OCI-LY7 (cell line): ENCODE data around the gene ING1. TPM values are rescaled to one million over a fixed set of nuclear protein-coding genes. Genes with fewer than 3 reads are reported as not detected.

Experiments
- BruUV-seq: library from RNA; stranded (reverse); fragments of 400-500 nt; replicated peaks from 2 replicates; lab custom pipeline; 2021; lab: Mats Ljungman, UMichigan
- CTCF ChIA-PET: fragments of 300-600 bp; sonication (Branson Sonifier 250); formaldehyde crosslinking; loops from one replicate; lab custom pipeline; 2022; ENCODE audit warnings: antibody characterized with exemption; ENCODE audit not compliant: unreplicated experiment; lab: Charles Lee
- POLR2A ChIA-PET: fragments of 300-600 bp; sonication (Branson Sonifier 250); formaldehyde crosslinking; loops from one replicate; lab custom pipeline; 2022; ENCODE audit warnings: antibody characterized with exemption; lab: Charles Lee
- DNase-seq: peaks from one replicate; pipeline ENCODE4 v3.0.0-alpha.2; 2015; ENCODE audit warnings: low spot score
- H2AFZ ChIP-seq: fragments of 200-600 bp; sonication (generic), shearing (Covaris generic); 2 replicates; pipeline ENCODE4 v1.6.1; 2014; ENCODE audit warnings: mild to moderate bottlenecking, antibody characterized with exemption, low read length, moderate library complexity
- H3K27ac ChIP-seq: fragments of 200-600 bp; sonication (generic); 2 replicates; pipeline ENCODE4 v1.5.1; 2014; ENCODE audit warnings: mixed run types, low read depth, mild to moderate bottlenecking, moderate library complexity, low read length, inconsistent platforms; ENCODE audit not compliant: poor library complexity, severe bottlenecking
- H3K36me3 ChIP-seq: fragments of 200-600 bp; sonication (generic); 2 replicates; pipeline ENCODE4 v1.6.1; 2014; ENCODE audit warnings: mild to moderate bottlenecking, antibody characterized with exemption, low read length, moderate library complexity, mixed read lengths; ENCODE audit not compliant: insufficient read depth
- H3K4me1 ChIP-seq: fragments of 200-600 bp; sonication (generic); 2 replicates; pipeline ENCODE4 v1.5.1; 2014; ENCODE audit warnings: mild to moderate bottlenecking, low read length; ENCODE audit not compliant: insufficient read depth, poor library complexity, severe bottlenecking
- H3K4me2 ChIP-seq: fragments of 200-600 bp; sonication (generic); 2 replicates; pipeline ENCODE4 v1.6.1; 2014; ENCODE audit warnings: mild to moderate bottlenecking, low read length
- H3K4me3 ChIP-seq: fragments of 200-600 bp; sonication (generic); 2 replicates; pipeline ENCODE4 v1.5.1; 2014; ENCODE audit warnings: mild to moderate bottlenecking, low read depth, low read length; ENCODE audit not compliant: poor library complexity, severe bottlenecking
- H3K79me2 ChIP-seq: fragments of 200-600 bp; sonication (generic); 2 replicates; pipeline ENCODE4 v1.6.1; 2016; ENCODE audit warnings: low read depth, mild to moderate bottlenecking, low read length, moderate library complexity, mixed read lengths; ENCODE audit not compliant: insufficient read depth
- H3K9me2 ChIP-seq: fragments of 200-600 bp; sonication (generic); 2 replicates; pipeline ENCODE4 v1.6.1; 2016; ENCODE audit warnings: mild to moderate bottlenecking, low read length, mixed read lengths; ENCODE audit not compliant: insufficient read depth
- H3K9me3 ChIP-seq: fragments of 200-600 bp; sonication (generic); 2 replicates; pipeline ENCODE4 v1.6.1; 2014; ENCODE audit warnings: mild to moderate bottlenecking, mixed run types, low read length, mixed read lengths
- H4K20me1 ChIP-seq: fragments of 200-600 bp; sonication (generic); 2 replicates; pipeline ENCODE4 v1.6.1; 2014; ENCODE audit warnings: mild to moderate bottlenecking, antibody characterized with exemption, low read length, moderate library complexity, mixed read lengths; ENCODE audit not compliant: insufficient read depth
- CTCF ChIP-seq: fragments of 200-600 bp; sonication (generic); conservative IDR thresholded peaks from 2 replicates; pipeline ENCODE4 v1.5.1; 2014; ENCODE audit warnings: mild to moderate bottlenecking, antibody characterized with exemption, low read length, moderate library complexity, mixed read lengths
- EZH2phosphoT487 ChIP-seq: fragments of 200-600 bp; sonication (generic); IDR thresholded peaks from 2 replicates; pipeline ENCODE4 v1.6.1; 2018; ENCODE audit warnings: low read depth, borderline replicate concordance, mild to moderate bottlenecking, mixed run types, antibody characterized with exemption, low read length, moderate library complexity, mixed read lengths
- intact Hi-C: fragments of 100-400 bp; cut with micrococcal nuclease; formaldehyde crosslinking; loops from one replicate; pipeline ENCODE4 v1.10.0; 2022; ENCODE audit not compliant: unreplicated experiment
- total RNA-seq, 2 experiments: library from RNA; depleted of rRNA in 1 of 2; stranded (reverse); fragments of >200 nt in 1 of 2; shearing (Covaris generic) in 1 of 2; gene quantifications; 2 replicates each; pipeline ENCODE4 v1.2.3, GENCODE V29; 2014 to 2022

ING1 gene
- total RNA-seq, 2 experiments from 2014 or later, result 9.6 to 14.7 TPM

- Histone ChIP-seq H3K4me1 (no peaks in the 10 kb centered on the region), H4K20me1 (no peaks in the 10 kb centered on the region), H3K4me3 (no peak overlapping the region), H3K79me2 (no peaks in the 10 kb centered on the region), H2AFZ (no peak overlapping the region), H3K27ac (no peak overlapping the region), H3K36me3 (no peaks in the 10 kb centered on the region), H3K9me3 (no peaks in the 10 kb centered on the region), H3K9me2 (no peaks in the 10 kb centered on the region), H3K4me2 (no peak overlapping the region)
- DNase-seq, result no peak
- no TSS peak for BruUV-seq
- intact Hi-C loops, result no loop called here
- ChIA-PET CTCF (no interaction called here), POLR2A (no interaction called here)
- TF ChIP-seq CTCF (no peak), EZH2phosphoT487 (no peak)
Observed at GRCh38 chr13:110771194-110771593, 57.7 kb downstream of the ING1 start.

GRCh38 chr13:110772091-110772984 is 58.8 kb downstream of the ING1 start:
- BruUV-seq, result no TSS peak
- H3K4me2 ChIP-seq, result no peak overlapping the region
- intact Hi-C loops, result no loop called here
- no peaks in the 10 kb centered on the region for H3K36me3 ChIP-seq
- H3K9me2 ChIP-seq, result no peaks in the 10 kb centered on the region
- no peaks in the 10 kb centered on the region for H3K79me2 ChIP-seq
- no peak overlapping the region for H3K27ac ChIP-seq
- TF ChIP-seq CTCF, result no peak
- no peak for TF ChIP-seq EZH2phosphoT487
- H3K9me3 ChIP-seq, result no peaks in the 10 kb centered on the region
- POLR2A ChIA-PET, result no interaction called here
- H3K4me1 ChIP-seq, result no peaks in the 10 kb centered on the region
- CTCF ChIA-PET, result no interaction called here
- no peaks in the 10 kb centered on the region for H4K20me1 ChIP-seq
- no peak overlapping the region for H2AFZ ChIP-seq
- no peak for DNase-seq
- no peak overlapping the region for H3K4me3 ChIP-seq

Other genes with a start within 250 kb of the ING1 start
- gene RAB20, start 152.0 kb upstream of the ING1 start, total RNA-seq (2014; rRNA removed; shearing (Covaris generic)), result not detected in 2 replicates
- gene RAB20, start 152.0 kb upstream of the ING1 start, total RNA-seq (2022), result not detected in 2 replicates
- 8.3 and 9.4 TPM in 2 replicates for gene NAXD, start 98.2 kb upstream of the ING1 start, total RNA-seq (2014; rRNA removed; shearing (Covaris generic))
- 12.5 and 13.8 TPM in 2 replicates for gene NAXD, start 98.2 kb upstream of the ING1 start, total RNA-seq (2022)
- 45.0 and 50.9 TPM in 2 replicates for gene CARS2, start 7.6 kb upstream of the ING1 start, total RNA-seq (2014; rRNA removed; shearing (Covaris generic))
- 47.3 and 48.3 TPM in 2 replicates for gene CARS2, start 7.6 kb upstream of the ING1 start, total RNA-seq (2022)
- gene ANKRD10, start 201.4 kb downstream of the ING1 start, total RNA-seq (2014; rRNA removed; shearing (Covaris generic)), result 53.2 and 82.8 TPM in 2 replicates
- gene ANKRD10, start 201.4 kb downstream of the ING1 start, total RNA-seq (2022), result 86.0 and 88.7 TPM in 2 replicates